ENCODE measurements around the gene ALDOA.
A peak's percentile ranks its signal among the peaks of the same experiment; 100 is the strongest.

Gene ALDOA

DNA sequence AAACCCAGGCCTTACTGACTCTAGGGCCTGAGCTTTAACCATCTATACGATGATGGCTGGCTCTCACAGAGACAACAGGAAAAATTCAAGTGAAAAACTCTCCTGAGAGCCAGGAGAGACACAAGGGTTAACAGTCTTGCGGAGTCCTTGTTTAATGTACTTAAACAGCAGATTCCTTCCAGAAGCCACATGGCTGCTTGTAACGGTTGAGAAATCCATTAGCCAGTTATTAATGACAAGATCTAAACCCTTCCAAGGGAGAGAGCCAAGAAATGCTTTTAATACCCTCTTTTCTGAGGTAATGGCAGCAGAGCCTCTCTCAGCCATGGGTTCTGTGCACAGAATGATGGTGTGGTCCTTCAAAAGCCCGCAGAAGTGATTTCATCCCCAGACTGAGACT is 5.2 kb upstream of the ALDOA start:
- TF ChIP-seq GATA3 (IDR thresholded peaks at IDR 0.05; ENCODE audit: low read depth, low read length) = no peak
- no peak for TF ChIP-seq GATA2 (IDR thresholded peaks at IDR 0.05; ENCODE audit: low read depth, low read length)

DNA sequence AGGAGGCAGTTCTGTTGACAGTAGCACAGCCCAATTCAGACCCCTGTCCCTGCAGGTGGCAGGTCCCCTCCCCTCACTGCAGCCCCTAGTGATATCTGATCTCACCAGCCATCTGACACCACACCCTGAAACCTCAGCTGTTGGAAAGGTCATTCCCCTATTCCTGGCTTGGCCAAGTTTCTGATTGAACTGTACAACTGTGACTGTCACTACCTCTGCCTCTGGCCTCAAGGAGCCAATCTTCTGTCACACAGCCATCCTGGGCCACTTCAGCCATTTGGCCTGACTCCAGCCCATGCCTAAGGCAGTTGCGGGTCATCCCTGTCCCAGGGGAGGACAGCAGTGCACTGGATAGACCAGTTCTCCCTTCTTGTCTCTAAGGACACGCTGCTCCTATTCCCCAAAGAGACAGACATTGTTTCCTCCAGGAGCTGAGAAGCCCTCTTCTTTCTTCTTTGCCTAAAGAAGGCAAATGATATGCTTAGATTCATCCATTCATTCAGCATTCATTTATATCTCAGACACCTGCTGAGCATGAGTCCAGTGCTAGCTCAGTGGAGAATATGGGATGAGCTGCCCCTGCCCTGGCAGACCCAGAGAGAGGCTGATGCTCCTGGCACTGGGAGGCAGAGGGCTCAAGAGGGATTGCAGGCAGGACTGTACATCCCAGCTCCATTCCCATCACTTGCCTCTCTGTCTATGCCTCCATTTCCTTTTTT is 4.6 kb upstream of the ALDOA start:
- no peak for TF ChIP-seq GATA3 (IDR thresholded peaks at IDR 0.05; ENCODE audit: low read depth, low read length)
- TF ChIP-seq GATA2 (IDR thresholded peaks at IDR 0.05; ENCODE audit: low read depth, low read length) = no peak

GRCh38 chr16:30063278-30063892 is 2.2 kb upstream of the ALDOA start:
- TF ChIP-seq GATA2 (IDR thresholded peaks at IDR 0.05; ENCODE audit: low read depth, low read length) = no peak
- TF ChIP-seq GATA3 (IDR thresholded peaks at IDR 0.05; ENCODE audit: low read depth, low read length) = no peak

DNA sequence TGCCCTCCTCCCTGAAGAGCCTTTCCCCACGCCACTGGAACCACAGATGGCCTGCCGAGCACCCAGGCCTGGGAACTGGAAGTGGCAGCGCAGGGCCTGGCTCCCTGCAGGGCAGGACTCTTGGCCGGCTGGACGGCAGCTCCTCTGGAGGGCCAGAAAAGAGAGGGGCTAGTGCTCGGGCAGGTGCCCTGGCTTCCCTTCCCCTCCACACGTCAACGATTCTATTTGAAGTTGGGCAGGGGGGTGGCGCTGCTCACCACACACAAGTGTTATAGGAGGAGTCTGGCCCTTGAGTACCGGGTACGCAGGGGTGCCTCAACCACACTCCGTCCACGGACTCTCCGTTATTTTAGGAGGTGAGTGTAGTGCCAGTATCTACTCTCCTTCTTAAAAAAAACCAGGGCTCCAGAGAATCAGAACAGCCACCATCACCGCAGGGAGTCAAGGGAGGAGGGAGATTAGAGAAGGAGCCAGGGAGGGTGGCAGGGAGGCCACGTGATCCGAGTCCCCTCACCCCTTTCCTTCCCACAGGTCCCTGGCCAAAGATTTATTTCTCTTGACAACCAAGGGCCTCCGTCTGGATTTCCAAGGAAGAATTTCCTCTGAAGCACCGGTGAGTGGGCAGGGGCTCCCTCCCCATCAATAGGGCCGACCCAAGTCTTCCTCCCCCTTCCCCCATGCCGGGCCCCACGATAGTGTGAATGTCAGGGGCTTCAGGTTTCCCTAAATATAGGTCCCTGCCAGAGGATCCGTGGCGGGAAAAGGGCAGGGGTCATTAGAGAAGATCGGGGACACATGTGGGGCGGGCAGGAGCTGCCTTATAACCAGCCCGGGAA is 1.4 kb upstream of the ALDOA start:
- no peak for TF ChIP-seq GATA3 (IDR thresholded peaks at IDR 0.05; ENCODE audit: low read depth, low read length)
- no peak for TF ChIP-seq GATA2 (IDR thresholded peaks at IDR 0.05; ENCODE audit: low read depth, low read length)

DNA sequence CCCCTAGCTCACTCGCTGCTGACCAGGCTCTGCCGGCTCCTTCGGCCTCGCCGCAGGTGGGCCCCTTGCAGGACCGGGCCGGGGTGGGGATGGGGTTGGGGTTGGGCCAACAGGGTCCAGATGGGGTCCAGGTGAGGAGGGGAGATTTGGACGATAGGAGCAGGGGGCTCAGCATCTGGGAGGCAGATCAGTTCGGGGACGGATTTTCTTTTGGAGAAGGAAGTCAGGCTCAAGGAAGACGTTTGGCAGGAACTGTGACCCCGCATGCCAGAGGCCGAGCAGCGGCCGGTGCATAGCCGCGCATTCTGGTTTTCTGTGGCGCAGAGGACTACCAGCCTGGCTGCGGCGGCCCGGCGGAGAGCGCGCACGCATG is 845 bp upstream of the ALDOA start:
- TF ChIP-seq GATA3 (IDR thresholded peaks at IDR 0.05; ENCODE audit: low read depth, low read length) (no peak), GATA2 (IDR thresholded peaks at IDR 0.05; ENCODE audit: low read depth, low read length) (peak; percentile 25; the same call in 1 of the 2 replicates)

DNA sequence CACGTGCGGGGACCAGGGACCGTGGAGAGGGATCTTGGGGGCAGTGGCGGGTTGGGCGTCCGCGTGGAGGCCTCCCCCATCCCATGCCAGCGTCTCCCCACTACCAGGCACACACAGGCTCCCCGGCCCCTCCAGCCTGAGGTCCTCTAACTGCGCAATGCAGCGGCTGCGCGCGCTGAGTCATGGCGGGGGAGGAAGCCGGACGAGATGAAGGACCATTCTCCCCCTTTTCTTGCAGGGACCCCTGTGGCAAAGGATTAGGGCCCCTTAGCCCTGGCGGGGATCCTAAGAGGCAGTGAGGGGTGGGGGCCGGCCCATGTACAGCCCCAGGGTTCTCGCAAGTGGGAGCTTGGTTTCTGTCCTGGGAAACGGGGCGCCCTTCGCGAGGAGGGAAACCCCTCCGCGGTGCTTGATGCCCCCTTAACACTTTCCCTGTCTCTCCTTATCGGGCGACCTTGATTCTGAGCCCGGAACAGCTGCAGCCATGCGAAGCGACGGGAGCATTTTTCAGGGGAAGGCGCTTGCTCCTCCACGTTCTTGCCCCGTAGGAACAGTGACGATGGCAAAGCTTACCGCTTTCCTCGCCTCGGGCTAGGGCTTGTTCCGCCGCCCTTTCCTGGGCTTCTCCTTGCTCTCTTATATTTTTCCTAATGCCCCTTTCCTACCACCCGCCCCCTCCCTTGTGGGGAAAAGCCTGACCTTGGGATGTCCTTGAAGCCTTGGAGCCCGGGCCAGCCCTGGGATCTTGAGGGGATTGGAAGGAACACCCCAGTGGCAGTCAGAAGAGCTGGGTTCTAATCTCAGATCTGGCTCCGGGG is 592 bp downstream of the ALDOA start:
- TF ChIP-seq GATA2 (IDR thresholded peaks at IDR 0.05; ENCODE audit: low read depth, low read length) (no peak), GATA3 (IDR thresholded peaks at IDR 0.05; ENCODE audit: low read depth, low read length) (no peak)

- TF ChIP-seq GATA3 (IDR thresholded peaks at IDR 0.05; ENCODE audit: low read depth, low read length) (no peak), GATA2 (IDR thresholded peaks at IDR 0.05; ENCODE audit: low read depth, low read length) (no peak)
Measured at GRCh38 chr16:30066761-30067583, 1.4 kb downstream of the ALDOA start.

DNA sequence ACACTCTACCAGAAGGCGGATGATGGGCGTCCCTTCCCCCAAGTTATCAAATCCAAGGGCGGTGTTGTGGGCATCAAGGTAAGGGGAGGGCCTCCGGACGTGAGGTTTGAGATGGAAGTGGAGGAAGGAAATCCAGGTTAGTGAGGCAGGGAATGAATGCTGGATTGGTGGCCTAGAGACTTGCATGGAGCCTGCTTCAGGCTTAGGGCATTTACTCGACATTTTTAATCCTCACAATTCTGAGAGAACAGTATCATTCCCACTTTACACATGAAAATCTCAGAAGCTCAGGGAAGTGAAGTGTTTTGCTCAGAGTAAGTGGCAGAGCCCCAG is 2.0 kb downstream of the ALDOA start:
- TF ChIP-seq GATA2 (IDR thresholded peaks at IDR 0.05; ENCODE audit: low read depth, low read length) (no peak), GATA3 (IDR thresholded peaks at IDR 0.05; ENCODE audit: low read depth, low read length) (no peak)

- TF ChIP-seq GATA2 (IDR thresholded peaks at IDR 0.05; ENCODE audit: low read depth, low read length) = no peak
- TF ChIP-seq GATA3 (IDR thresholded peaks at IDR 0.05; ENCODE audit: low read depth, low read length) = no peak
Measured at GRCh38 chr16:30068333-30068732, 2.8 kb downstream of the ALDOA start.

DNA sequence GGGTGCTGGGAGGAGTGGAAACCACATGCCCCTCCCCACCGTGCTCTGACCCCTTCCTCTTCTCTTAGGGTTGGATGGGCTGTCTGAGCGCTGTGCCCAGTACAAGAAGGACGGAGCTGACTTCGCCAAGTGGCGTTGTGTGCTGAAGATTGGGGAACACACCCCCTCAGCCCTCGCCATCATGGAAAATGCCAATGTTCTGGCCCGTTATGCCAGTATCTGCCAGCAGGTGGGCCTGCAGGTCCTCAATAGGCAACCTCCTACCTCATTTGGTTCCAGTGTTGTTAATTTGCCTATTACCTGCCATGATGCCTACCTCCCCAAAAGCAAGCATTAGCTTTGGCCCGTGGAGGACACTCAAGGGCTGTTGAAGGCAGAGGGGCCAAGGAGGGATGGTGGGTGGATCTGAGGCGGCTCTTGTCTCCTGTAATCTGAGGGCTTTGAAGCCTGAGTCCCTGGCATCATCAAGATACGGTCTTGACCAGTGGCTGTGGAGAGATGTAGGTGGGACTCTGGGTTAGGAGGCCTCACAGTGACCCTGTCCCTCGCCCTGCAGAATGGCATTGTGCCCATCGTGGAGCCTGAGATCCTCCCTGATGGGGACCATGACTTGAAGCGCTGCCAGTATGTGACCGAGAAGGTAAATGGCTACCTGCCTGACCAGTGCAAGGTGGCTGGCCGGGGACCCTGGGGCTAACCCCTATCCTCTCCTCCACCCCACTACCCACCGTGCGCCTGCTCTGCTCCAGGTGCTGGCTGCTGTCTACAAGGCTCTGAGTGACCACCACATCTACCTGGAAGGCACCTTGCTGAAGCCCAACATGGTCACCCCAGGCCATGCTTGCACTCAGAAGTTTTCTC is 3.4 kb downstream of the ALDOA start:
- no peak for TF ChIP-seq GATA3 (IDR thresholded peaks at IDR 0.05; ENCODE audit: low read depth, low read length)
- TF ChIP-seq GATA2 (IDR thresholded peaks at IDR 0.05; ENCODE audit: low read depth, low read length) = no peak

- no peak for TF ChIP-seq GATA3 (IDR thresholded peaks at IDR 0.05; ENCODE audit: low read depth, low read length)
- TF ChIP-seq GATA2 (IDR thresholded peaks at IDR 0.05; ENCODE audit: low read depth, low read length) = no peak
Measured at GRCh38 chr16:30069611-30070462, 4.3 kb downstream of the ALDOA start.
